ENCODE measurements around the gene RGS6.

The RGS6 gene

DNA sequence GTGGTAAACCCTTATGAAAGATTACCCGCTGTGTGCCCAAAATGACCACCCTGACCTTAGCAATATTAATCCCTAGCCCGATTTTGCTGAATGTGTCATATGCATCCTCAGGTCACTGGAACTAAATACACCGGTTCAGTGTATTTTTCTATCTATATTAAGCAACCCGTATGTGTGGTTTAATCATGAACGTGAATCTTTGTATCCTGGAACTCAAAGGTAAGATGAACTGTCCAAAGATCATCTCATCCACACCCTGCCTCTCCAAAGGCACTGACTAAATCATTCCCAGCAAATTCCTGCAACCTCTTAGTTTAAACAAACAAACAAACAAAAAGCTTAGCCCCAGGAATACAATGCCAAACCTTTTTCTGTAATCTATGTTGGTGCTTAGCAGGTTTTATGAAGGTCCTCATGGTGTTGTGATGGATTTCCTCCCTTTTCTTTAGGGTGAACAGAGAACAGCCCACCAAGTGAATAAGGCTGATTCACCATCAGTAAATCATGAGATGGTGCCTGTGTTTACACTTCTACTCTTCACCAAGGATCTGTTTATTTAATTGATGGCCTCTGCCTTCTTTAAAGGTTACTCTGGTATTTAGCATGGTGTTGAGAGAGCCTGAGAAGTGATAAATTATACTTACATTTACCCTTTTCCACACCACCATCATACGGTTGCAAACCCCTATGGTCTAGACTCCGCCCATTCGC is 663.1 kb downstream of the RGS6 start:
- DNase-seq, result no peak

DNA sequence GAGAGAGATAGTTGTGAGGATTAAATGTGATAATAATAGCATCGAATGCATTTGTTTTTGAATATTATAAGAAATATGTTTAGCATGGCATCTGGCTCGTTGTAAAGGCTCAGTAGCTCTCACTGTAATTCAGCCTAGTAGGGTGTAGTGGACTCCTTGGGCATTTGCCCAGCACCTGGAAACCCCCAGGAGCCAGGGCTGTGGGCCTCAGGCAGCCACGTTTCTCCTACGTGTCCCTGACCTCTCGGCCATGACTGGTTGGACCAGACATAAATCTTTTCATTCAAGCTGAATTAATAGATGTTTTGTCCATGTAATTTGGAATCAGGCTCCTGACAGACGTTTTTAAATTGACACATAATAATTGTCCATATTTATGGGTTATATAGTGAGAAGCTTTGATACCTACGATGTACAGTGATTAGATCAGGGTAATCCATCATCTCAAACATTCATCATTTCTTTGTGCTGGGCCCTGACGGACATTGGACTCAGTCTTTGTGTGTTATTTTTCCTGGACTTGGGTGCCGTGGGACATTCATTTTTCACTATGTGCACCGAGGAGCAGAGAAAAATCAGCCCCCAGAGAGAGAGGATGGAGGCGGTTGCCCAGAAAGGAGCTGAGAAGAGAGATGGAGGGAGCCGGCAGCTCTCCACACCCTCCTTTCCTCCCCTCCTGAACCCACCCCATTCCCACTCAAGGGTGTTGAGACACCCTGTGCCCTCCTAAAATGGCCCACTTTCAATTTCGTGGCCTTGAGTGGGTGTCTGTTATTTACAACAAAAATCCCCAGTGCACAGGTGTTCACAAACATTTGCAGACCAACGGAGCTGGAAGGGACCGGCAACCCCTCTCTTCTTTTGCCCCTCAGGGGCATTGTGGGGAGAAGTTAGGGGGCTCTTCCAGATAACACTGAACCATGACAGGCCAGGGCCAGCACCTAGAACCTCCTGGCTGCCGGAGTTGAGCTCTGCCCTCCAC is 665.3 kb downstream of the RGS6 start:
- no peak for DNase-seq

GRCh38 chr14:72598306-72598705 is 666.1 kb downstream of the RGS6 start:
- DNase-seq, result no peak

GRCh38 chr14:72599579-72600470 is 667.6 kb downstream of the RGS6 start:
- DNase-seq, result no peak

- no peak for DNase-seq
These were observed 668.5 kb downstream of the RGS6 start for GRCh38 chr14:72600551-72601330.

GRCh38 chr14:72603639-72604038 is 671.4 kb downstream of the RGS6 start:
- no peak for DNase-seq

DNA sequence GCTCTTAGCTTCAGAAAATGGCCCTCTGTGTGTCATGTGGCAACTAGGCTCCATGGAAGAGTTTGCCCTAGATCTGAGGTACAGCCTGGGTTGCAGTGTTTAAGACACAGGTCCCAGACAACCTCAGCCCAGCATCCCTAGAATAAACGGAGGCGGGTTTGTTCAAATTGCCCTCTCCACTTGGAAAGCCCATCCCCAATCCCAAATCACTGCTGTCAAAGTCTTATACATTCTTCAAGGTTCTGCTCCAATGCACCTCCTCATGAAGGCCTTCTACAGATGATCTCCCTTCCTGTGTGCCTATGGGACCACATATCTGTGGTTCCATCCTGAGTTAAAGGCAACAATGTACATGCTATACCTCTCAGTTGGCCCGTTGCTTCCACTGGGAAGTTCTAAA is 671.9 kb downstream of the RGS6 start:
- no peak for DNase-seq

- DNase-seq, result no peak
These were observed 673.1 kb downstream of the RGS6 start for GRCh38 chr14:72605096-72605920.

GRCh38 chr14:72605921-72606220 is 673.6 kb downstream of the RGS6 start:
- DNase-seq, result no peak

GRCh38 chr14:72606879-72607278 is 674.6 kb downstream of the RGS6 start:
- DNase-seq, result no peak

DNA sequence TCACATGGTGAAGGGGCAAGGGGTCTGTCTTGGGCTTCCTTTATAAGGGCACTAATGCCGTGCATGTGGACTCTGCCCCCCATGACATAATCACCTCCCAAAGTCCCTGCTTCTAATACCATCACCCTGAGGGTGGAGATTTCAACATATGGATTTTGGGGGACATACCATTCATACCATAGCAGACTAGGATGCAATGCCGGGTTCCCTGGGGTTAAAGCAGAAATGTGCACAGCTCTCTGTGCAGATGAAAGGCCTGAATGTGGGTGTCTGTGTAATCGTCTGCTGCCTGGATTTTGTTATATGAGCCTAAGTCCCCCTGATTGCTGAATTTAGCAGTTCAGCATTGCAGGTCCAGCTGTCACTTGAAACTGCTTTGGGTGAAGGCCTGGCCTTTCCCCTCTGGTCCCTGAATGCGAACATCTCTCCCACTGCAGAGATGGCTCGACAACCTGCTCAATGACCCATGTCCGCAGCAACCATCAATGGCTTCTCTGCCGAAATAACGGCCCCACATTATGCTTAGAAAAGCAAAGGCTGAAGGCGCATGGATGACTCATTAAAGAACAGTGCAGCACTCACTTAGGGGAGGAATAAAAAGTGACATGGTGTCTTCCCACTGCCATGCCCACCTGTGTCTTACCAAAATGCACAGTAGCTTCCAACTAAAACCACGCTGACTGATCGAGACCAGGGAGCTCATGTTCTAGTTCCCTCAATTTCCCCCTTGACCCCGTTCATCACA is 675.3 kb downstream of the RGS6 start:
- no peak for DNase-seq

DNA sequence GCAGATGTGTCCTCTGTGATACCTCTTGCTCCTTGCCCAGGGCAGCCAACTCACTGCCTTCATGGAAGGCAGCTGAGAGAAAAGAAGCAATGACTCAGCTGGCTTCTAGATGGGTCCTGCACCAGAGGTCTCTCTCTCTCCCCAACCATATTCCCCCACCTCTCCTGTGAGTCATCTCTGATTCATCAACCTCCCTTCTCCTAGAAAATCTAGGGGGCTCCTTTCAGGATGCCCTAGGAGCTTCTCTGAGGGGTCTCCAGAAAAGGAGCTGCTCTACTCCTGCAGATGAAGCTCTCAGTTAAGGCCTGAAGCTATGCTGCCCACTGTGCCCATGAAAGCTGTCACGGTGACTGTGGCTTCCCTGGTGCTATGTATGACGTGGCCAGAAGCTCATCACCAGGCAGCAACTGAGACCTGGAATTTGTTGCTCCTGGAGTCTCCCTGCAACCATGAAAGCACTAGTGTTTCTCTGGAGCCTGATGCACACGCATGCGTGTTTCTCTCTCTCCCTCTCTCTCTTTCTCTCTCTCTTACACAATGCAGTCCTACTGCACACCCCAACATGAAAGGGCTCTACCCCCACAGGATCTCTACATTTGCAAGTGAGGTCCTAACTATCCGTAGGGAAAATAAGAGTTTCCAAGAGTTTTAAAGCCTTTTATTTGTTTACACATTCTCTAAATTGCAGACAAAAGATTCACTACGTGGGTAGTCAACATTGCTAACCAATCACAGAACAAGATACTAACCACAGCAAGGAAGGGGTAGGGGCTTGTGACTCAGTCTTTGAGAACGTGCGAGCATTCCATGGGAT is 676.4 kb downstream of the RGS6 start:
- DNase-seq, result no peak

DNA sequence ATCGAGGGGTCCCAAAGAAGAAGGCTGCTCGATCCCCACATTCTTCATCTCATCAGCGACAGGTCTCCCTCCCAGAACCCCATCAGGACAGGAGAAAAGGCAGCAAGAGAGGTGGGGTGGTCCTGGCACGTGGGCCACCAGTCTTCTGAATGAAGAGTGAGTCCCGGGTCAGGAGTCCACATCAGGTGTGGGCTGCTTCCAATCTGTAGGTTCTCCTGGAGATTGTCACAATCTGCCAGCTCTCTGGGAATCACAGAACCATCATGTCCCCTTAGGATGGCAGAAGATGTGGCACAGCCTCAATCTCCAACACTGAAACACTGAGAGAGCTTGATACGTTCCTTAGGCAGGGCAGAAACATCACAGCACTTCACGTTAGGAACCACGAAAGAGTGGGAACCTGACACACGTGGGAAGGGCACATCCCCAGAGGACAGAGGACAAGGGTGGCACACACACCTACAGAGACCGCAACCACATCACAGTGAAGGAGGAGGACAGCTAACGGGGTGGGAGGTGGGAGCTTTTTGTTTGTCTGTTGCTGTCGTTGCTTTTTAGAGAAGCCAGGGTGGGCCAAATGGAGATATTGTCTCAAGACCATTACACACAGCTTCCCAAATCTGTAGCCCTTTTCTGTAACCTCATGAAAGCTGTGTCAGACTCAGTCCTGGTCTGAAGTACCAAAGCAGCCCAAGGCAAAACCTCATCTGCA is 677.1 kb downstream of the RGS6 start:
- no peak for DNase-seq

DNA sequence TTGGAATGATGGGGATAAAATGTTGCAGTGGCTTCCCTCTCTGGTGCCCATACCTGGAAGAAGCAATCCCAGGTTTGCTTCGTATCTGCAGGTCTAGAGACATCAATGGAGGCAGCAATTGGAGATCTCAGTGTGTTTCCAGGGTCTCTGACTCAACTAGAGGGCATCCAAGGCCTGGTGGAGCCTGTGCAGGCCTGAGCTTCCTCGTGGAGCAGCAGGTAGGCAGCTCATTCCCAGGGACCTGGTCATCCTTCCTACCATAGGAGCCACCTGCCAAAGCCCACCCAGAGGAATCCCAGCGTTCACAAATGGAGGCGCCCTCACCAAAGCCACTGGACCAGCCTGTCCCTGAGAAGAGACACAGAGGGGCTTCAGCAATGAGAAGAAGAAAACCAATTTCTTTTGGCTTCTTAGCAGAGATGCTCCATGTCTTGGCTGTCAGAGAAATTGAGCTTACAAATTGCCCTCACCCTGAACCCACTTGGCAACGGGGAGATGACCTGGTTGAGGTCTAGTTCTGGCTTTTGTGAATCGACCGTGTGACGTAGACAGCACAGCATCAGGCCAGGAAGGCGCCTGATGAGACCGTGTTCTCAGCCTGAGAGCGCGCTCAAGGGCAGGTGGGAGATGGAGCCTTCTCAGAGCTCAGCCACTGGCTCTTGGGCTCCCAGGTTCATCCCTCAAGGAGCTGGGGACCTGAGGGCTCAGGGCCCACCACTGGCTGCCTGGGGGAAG is 678.0 kb downstream of the RGS6 start:
- DNase-seq, result no peak

- DNase-seq, result no peak
These were observed 678.6 kb downstream of the RGS6 start for GRCh38 chr14:72610831-72611200.

DNA sequence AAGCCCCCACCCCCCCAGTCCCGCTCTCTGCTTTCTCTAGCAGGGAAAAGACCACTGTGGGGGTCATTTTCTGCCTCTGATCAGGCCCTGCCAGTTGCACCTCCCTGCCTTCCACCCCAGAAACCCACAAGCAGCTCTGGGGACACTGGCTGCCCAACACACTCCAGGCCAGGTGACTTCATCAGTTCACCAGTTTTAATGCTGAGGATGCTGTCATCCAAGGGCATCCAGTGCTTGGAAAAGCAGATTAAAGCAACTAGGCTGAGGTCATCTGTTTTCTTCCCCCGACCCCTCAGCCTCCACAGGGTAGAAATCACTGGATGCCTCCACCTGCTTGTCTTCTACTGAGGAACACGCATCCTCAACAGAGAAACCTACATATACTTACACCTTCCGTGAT is 679.3 kb downstream of the RGS6 start:
- DNase-seq, result no peak

GRCh38 chr14:72612041-72612440 is 679.8 kb downstream of the RGS6 start:
- DNase-seq, result no peak

DNA sequence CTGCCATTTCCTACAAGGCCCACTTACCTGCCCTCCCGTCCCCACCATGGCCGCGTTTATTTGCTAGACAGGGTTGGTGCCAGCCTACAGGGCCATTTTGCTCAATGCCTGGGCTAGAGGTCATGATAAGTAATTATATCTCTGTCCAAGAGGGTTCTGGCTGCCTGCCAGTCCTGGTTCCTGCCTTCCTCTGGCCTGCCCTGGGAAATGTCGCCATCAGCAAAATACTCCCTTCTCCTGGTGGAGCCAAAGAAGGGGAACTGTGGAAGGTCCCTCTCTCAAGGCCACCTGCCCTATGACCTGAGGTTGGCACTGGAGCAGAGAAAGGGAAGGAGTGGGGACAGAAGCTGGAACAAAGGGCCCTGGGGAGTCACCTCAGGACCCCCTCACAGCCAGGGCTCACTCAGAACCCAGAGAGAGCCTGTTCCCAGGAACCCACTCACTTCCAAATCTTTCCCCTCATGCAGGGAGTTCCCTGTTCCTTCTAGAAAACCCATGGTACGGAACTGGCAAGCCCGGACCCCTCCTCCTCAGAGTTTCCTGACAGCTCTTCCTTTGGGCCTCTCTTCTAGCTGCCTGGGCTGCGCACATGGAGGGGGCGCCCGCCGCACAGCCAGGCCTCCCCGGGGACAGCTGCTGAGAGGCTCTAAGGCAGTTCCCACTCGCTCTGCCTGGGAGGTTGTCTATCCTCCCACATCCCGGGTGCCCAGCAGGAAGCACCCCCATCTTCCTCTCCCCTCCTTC is 681.2 kb downstream of the RGS6 start:
- no peak for DNase-seq
